GM21367 (cell line): ENCODE measurements around the gene TMEM217.

Experiments used
- ATAC-seq: cut with Tn5 transposase; IDR thresholded peaks from one replicate; pipeline ENCODE4 v1.9.1; 2021; ENCODE audit not compliant: unreplicated experiment

Gene TMEM217

GRCh38 chr6:37280162-37280887 lies 22.4 kb upstream of the TMEM217 start:
- ATAC-seq = no peak

- ATAC-seq = no peak
Measured at GRCh38 chr6:37279366-37280134, 21.6 kb upstream of the TMEM217 start.

GRCh38 chr6:37277001-37277409 lies 19.1 kb upstream of the TMEM217 start:
- no peak for ATAC-seq

GRCh38 chr6:37275350-37275749 lies 17.4 kb upstream of the TMEM217 start:
- no peak for ATAC-seq

- no peak for ATAC-seq
Measured at GRCh38 chr6:37273690-37274089, 15.7 kb upstream of the TMEM217 start.

GRCh38 chr6:37272834-37273566 lies 15.1 kb upstream of the TMEM217 start:
- no peak for ATAC-seq

GRCh38 chr6:37269105-37269504 lies 11.2 kb upstream of the TMEM217 start:
- no peak for ATAC-seq

GRCh38 chr6:37265860-37266259 lies 7.9 kb upstream of the TMEM217 start:
- ATAC-seq = no peak

GRCh38 chr6:37265001-37265400 lies 7.1 kb upstream of the TMEM217 start:
- ATAC-seq = no peak

GRCh38 chr6:37262446-37263026 lies 4.6 kb upstream of the TMEM217 start:
- ATAC-seq = no peak

- ATAC-seq = no peak
Measured at GRCh38 chr6:37261198-37261597, 3.3 kb upstream of the TMEM217 start.

GRCh38 chr6:37260444-37260843 lies 2.5 kb upstream of the TMEM217 start:
- no peak for ATAC-seq

- ATAC-seq = no peak
Measured at GRCh38 chr6:37260040-37260439, 2.1 kb upstream of the TMEM217 start.

- no peak for ATAC-seq
Measured at GRCh38 chr6:37259191-37259590, 1.2 kb upstream of the TMEM217 start.

- ATAC-seq = no peak
Measured at GRCh38 chr6:37258405-37259105, 611 bp upstream of the TMEM217 start.

GRCh38 chr6:37257320-37257633 lies 667 bp downstream of the TMEM217 start:
- no peak for ATAC-seq

- no peak for ATAC-seq
Measured at GRCh38 chr6:37256692-37257319, 1.1 kb downstream of the TMEM217 start.

- no peak for ATAC-seq
Measured at GRCh38 chr6:37254881-37255280, 3.1 kb downstream of the TMEM217 start.

- ATAC-seq = no peak
Measured at GRCh38 chr6:37253486-37254007, 4.4 kb downstream of the TMEM217 start.

GRCh38 chr6:37251211-37251780 lies 6.6 kb downstream of the TMEM217 start:
- ATAC-seq = no peak
